GOT3 (cell line): Measurements from ENCODE around the gene NIFK.
"Not testable (repeated sequence)": the region's sequence is repeated elsewhere in the genome, so short reads cannot be mapped to it uniquely, and the experiment has no call there.

Source experiments
- DNase-seq: peaks from one replicate; lab custom pipeline; 2025; ENCODE audit warnings: mixed read lengths; lab: John Stamatoyannopoulos, UW

NIFK gene

DNA sequence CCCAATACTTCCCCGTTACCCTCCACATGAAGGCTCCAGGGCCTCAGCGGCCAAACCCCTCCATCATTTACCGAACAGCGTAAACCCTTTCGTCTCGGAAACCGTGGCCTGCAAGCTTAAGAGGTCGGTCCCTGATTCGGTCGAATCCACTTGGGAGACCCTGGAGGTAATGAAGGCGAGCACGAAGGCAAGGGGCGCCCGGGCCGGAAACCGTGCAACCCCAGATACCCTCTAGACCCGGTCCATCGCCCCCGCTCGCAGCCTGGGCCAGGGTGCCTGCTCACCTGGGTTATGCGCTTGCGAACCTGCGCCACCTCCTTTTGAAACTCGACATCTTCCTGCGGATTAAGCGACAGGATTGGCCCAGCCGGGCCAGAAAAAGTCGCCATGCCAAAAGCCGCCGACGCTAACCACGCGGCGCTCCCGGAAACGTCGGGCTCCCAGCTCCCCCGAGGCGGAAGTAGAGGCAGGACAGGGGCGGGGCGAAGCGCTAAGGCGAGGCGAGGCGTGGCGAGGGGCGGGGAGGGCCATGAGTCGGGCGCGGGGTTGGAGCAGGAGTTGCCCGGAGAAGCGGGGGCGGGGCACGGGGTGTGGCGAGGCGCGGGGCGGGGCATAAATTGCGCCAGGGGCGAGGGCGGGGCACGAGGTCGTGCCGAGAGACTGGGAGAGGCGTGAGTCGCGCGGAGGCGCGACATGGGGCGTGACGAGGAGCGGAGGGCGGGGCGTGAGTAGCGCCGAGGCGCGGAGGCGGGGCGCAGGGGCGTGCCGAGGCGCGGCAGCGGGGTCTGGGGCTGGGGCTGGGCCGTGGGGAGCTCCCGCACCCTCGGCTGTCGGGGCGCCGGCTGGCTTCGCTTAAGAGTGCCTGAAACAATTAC lies at the start of gene NIFK:
TSS of gene NIFK (minus strand) at position 414 of the 875 bp plus-strand sequence. CDS start at position 389, 25 bp downstream.
- DNase-seq, result peak; percentile 97

DNA sequence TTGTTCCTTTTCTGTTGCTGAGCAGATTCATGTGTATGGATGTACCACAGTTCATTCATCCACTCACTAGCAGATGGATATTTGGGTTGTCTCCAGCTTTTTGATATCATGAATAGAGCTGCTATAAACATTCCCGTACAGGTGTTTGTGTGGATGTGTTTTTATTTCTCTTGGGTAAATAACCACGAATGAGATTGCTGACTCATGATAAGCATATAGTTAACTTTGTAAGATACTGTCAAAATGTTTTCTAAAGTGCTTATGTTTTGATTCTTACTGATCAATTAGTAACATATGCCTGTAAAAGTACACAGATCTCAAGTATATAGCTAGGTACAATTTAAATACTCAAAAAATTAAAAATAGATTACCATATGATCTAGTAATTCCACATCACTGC lies 46.5 kb upstream of the NIFK start:
- DNase-seq, result no peak

DNA sequence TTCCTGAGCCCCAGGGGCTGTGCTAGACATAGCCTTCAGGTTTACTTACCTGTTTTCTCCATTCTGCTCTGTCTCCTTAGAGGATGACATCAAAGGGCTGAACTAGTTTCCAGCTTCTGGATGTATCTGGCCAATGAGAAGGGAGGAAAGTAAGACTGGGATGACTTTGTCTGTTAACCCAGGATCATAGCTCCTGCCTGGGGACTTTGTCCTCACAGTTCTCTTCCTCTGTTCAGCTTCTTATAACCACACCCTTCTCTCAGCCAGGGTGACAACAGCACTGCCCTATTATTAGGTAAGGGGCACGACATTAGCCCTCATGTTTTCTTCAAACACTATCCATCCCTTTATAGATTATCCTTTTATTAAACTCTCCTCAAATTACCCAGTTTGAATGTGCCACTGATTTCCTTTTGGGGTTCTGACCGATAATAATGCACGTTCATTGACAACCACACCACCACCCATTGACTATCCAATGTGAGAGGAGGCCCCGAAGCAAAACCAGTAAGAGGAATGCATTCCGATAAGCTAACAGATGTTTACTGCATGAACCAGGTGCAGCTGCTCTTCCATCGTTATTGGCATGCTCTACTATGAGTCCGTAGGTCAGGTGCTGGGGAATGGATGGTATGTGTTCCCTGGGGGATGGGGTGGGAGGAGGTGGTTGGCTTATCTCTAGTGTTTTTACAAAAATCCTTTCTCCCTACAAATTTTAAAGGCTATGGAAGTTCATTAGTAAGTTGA lies 42.2 kb upstream of the NIFK start:
- no peak for DNase-seq

DNA sequence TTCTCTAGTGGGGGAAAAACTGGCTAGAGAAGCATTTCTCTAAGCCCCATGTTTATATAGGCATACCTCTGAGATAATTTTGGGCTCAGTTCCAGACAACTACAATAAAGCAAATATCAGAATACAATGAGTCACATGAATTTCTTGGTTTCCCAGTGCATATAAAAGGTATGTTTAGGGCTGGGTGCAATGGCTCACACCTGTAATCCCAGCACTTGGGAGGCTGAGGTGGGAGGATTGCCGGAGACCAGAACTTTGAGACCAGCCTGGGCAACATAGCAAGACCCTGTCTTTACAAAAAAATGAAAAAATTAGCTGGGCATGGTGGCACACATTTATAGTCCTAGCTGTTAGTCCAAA lies 41.0 kb upstream of the NIFK start:
- no peak for DNase-seq

DNA sequence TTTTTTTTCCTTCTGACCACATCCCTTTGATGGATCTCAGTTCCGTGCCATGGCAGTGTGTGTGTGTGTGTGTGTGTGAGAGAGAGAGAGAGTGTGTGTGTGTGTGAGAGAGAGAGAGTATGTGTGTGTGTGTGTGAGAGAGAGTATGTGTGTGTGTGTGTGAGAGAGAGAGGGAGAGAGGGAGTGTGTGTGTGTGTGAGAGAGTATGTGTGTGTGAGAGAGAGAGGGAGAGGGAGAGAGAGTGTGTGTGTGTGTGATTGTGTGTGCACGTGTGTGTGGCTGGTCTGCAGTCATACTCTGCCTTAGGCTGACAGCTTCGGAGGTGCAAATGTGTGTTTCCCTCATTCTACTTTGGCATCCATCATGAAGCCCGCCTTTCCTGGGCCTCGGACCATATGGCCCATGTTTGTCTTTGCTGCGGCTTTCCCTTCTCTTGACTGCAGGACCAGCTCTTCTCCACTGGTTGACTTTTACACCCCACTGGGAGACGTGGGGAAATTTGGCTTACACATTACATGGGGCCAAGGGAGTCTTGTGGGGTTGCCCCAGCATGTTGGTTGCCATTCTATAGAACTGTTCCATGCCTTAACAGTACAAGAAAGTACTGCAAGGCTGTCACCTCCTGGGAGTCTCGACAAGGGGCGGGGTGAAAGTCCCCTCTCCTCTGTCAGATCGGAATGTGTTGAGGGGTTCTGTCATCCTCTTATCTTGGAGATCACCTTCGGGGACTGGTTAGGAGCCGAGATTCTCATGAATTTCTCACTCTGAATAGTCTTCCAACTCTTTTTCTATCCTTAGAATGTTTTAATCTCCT lies 40.4 kb upstream of the NIFK start:
- DNase-seq, result no peak

DNA sequence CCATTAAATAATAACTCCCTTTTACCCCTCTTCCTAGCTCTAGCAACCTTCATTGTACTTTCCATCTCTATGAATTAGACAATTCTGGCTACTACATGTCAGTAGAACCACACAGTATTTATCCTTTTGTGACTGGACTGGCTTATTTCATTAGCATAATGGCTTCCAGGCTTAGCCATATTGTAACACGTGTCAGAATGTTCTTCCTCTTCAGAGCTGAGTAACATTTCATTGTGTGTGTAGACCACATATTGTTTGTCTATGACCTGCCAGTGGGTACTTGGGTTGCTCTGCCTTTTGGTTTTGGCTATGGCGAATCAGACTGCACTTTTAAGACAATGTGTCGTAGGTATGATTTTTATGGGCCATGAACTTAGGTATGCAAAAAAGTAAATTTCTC lies 39.7 kb upstream of the NIFK start:
- no peak for DNase-seq

DNA sequence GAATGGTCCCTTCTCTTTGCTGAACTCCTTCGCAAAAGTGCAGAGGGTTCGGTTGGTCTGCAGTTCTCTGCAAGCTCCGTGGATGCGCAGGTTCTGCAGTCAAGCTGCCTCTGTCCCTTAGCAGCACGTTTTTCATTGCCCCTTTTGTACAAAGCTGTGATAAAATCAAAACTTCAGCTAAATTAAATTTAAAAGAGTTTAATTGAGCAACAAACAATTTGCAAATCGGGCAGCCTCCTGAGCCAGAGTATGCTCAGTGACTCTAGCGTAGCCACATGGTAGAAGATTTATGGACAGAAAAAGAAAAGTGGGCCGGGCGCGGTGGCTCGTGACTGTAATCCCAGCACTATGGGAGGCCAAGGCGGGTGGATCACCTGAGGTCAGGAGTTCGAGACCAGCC lies 37.6 kb upstream of the NIFK start:
- no peak for DNase-seq

DNA sequence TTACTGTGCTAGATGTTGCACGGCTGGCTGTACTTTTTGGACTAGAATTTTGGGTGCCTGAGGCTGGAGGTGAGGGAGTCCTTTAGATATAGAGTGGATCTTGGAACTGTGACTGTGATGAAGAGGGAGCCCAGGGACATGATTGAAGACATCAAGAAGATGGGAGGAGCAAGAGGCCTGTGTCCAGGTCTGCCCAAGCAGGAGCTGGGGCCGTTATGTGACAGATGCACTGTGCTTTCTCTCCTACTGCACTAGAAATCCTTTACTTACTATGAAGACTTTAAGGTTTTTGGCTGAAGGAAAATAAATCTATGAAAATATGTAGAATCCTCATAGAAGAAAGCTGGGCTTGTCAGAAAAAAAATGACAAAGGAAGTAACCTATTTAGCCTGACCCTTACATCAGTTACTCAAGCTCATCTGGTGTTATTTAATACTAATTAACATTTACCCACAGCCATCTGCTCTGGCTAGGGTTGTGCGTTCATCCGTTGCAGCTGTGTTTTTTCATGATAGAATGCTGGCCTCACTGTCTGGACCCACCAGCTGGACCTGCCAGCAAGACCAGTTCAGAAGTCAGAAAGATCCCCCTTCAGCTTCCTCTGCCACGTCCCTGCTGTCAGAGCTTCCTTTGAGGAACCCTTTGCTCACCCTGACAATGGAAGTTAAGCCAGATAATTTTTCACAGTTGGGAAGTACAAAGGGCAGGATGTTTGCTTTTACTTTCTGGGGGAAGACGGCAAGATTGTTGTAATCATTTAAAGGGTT lies 35.5 kb upstream of the NIFK start:
- DNase-seq, result no peak

DNA sequence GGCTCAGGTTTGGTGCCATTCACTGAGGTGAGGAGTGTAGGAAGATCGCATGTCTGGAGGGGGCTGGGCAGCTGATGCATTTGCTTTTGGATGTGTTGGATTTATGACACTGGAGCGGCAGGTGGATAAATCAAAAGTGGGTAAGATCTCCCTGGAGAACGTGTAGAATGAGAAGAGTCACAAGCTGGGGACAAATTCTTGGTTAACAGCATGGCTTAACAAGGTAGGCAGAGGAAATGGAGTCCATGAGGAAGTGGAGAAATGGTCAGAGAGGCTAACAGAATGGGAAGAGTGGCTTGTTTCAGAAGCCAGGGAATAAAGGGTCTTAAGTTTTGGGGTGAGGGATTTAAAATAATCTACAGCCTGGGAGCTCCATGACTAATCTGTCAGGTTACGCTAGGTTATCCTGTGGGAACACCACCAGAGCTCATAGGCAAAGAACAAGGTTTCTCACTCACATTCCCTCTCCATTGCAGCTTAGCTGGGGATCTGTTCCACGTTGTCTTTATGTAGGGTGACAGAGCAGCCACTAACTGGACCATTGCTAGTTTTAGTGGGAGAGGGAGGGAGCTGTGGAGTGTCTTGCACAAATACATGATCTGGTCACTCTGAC lies 31.6 kb upstream of the NIFK start:
- no peak for DNase-seq

DNA sequence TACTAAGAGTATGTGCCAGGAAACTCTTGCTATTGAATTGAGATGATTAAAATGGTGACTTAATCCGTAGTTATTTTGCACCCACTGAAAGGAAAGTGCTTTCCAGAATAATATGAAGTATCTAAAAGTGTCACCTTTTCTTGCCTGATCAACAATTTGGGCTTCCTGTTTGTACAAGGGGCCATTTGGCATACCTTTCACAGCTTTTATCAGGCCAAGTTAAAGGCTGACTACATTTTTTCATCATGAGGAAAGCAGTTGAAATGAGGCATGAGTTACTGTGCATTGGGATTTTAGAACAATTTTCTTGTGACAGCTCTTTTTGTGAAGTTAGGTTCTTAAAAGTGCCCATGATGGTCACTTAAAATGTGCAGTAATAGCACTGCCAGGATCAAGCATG lies 29.9 kb upstream of the NIFK start:
- DNase-seq, result no peak

DNA sequence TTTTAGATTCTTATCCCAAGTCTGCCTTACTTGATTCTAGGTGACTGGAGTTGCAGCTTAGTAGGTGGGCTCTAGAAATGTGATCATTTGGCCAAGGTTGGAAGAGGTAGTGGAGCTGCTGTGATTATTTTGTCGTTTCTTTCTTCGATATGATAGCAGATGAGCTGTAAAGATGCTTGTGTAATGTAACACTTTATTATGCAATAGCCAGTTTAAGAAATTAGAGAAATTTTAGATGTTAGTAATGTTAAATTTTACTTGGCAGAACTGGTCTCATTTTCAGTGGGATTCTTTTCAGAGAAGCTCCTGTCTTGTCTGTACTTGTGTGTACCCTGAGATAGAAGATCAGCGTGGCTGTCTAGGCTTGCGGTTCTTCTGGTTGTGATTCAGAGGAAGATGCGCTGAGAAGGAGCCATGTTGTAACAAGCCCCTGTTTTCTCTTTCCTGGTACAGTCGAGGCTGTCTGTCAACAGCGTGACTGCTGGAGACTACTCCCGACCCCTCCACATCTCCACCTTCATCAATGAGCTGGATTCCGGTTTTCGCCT lies 28.1 kb upstream of the NIFK start:
- DNase-seq, result no peak

DNA sequence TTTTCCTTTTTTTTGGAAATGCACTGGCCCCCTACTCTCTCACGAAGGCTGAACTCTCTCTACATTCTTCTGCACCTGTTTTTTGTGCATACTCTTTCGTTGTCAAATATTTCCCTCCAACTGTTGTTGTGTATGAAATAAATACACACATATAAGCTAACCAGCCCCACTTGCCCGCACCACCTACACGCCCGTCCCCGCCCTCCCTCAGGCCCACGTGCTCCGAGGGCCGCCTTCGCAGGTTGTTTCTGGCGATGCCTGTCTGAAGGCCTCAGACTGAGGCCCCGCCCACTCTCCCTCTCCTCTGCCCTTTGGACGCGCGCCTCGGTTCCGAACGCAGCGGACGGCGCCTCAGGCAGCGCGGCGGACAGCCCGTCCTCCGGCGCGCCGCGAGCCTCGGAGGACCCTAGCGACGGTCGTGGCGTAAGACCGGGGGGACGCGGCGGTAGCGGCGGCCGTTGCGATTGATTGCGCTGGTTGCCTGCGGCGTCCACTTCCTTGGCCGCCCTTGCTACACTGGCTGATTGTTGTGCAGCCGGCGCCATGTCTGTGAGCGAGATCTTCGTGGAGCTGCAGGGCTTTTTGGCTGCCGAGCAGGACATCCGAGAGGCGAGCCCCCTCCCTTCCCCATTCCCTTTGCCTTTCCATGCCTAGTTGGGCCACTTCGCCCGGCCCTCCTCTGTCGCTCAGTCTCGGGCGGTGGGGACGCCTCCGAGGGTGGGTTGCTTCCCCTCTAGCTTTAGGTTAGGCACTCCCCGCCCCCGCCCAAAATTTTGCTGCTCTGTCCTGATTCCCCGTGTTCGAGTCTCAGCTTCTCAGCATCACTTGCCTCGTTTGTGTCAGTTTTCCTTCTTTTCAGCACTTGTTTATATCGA lies 18.8 kb upstream of the NIFK start, which contains the start of gene TSN:
TSS of gene TSN (plus strand) at position 415 of the 875 bp plus-strand sequence. CDS start at position 544, 129 bp downstream.
- peak; percentile 92 for DNase-seq

DNA sequence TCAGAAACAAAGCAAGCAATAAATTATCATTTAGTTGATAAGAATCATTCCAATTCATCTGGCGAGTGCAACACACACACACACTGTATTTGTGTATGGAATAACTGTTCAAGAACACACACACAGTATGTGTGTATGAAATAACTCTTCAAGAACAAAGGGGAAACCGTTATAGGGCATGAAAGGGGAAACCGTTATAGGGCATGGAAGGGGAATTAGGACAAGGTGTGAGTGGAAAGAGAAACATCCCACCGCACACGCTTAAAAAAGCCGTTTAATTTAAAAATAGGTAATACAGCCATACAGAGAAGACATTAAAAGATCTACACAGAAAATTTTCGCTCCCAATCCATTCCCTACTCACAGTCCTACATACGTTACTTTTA lies 18.2 kb upstream of the NIFK start:
- no peak for DNase-seq

DNA sequence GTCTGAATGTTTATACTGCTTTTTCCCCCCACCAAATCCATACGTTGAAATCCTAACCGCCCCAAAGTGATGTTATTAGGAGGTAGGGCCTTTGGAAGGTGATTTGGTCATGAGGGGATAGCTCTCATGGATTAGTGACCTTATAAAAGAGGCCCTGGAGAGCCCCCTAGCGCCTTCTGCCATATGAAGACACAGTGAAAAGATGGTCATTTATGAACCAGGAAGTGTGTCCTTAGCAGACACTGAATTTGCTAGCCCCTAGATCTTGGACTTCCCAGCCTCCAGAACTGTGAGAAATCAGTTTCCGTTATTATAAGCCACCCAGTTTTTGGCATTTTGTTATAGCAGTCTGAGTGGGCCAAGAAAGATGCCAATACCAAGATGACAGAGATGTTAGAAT lies 11.5 kb upstream of the NIFK start:
- no peak for DNase-seq

DNA sequence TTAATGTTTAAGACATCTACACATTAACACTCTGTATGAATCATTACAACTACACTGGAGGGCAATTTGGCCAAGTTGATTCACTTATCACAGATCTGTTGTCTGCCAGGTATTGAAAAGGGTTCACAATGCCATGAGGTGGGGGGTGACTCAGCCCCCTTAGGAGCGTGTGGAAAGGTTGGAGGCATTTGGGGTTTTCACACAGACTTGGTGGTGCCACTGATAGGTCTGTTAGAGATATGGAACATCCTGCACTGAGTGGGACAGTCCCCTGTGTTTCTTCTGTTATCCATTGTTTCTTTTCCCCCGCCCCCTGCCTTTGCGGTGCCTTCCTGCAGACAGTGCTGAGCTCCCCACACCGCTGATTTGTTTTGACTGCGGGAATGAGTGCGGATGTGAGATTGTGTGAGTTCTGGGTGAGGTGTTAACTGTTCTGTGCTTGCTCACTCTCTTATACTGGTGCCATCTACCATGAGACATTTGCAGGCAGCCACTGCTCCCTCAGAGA lies 9.4 kb upstream of the NIFK start:
- no peak for DNase-seq

DNA sequence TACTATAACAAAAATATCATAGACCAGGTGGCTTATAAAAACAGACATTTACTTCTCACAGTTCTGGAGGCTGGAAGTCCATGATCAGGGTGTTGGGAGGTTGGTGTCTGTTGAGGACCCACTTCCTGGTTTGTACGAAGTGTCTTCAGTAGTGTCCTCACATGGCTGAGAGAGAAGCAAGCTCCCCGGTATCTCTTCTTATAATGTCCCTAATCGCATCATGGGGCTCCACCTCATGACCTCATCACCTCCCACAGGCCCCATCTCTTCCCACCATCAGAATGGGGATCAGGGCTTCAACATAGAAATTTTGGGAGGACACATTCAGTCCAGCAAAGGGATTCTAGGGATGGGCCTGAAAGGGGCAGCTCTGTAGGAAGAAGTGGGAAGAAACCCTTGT lies 4.8 kb upstream of the NIFK start:
- DNase-seq, result no peak

DNA sequence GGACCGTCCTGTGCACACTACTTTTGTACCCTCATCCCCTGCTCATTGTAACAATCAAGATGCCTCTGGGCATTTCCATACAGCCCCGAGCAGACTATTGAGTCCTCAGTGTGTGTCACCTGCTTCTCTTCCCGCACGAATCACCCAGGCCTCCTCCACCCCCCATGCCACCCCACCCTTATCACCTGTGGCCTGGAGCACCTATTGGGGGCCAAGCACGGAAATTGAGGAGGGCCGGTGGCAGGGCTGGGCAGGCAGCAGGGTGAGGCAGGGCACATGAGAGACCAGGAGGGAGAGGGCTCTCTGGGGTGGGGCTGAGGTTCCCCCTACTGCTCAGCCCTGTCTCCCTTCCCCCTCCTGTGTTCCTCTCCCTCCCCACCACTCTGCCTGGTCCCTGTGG lies 4.3 kb upstream of the NIFK start:
- DNase-seq, result no peak

DNA sequence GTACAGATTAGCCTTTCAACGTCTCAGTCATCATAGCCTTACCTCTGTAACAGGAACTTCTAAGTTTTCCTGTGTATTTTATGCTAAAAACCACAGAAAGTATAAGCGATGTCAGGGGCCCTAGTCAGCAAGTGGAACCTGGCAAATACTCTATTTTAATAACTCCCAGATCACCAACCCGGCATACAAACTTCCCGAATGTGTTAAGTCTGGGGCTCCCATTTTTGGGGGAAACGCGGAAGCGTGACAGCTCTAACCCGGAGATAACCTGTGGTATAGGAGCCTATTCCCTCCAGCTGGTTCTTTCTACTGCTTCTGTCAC lies 574 bp downstream of the NIFK start:
- no peak for DNase-seq

DNA sequence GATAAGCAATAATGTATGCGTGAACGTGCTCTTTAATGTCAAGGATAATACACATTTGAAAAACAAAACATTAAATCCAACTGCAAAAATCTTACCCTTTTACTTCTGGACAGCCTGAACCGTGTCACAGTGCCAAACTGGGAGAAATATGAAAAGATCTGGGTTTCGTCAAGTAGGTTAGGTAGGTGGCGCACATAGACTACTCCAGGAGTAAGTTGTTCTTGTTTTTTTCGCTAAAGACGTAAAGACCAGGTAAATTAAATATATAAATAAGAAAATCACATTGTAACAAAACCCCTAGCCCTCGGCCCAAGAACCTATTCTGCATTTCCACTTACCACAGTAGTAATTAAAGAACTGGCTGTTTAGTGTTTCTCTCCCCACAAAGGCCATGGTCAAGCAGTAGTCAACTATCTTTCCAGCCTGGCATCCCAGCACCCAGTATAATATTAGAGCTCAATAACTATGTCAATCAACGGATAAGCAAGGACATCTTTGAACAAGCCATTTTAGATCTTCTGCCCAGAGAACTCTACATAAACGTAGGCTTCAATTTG lies 1.1 kb downstream of the NIFK start:
- DNase-seq, result no peak

DNA sequence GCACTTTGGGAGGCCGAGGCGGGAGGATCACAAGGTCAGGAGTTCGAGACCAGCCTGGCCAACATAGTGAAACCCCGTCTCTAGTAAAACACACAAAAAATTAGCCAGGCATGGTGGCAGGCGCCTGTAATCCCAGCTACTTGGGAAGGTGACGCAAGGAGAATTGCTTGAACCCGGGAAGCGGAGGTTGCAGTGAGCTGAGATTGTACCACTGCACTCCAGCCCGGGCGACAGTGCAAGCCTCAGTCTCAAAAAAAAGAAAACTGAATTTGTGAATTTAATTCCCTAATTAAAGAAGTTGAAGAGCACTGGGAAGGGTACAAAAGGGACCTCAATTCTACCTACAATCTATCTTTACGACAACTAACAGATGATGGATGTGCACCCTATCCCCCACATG lies 2.1 kb downstream of the NIFK start:
- DNase-seq, result not testable (repeated sequence)
